Dermis microvascular lymphatic vessel endothelial cell (primary cell): ENCODE results near the gene NAT8L. TPM values are rescaled to one million over a fixed set of nuclear protein-coding genes. Genes with fewer than 3 reads are reported as not detected.

Experiments
- DNase-seq, 2 donors: peaks; one replicate each; pipeline versions ENCODE4 v3.0.0 to v3.0.0-alpha.2; 2010; ENCODE audit warnings: low read depth in 2 of 2
- total RNA-seq: library from RNA; depleted of rRNA; stranded (reverse); fragments of >200 nt; gene quantifications from 2 replicates; pipeline ENCODE4 v1.2.1, GENCODE V29; 2014

NAT8L gene
- total RNA-seq, 1 donor from 2014 or later, result under 0.01 TPM

- DNase-seq, result no peak
These were observed 33.5 kb downstream of the NAT8L start for GRCh38 chr4:2092669-2093053.

DNA sequence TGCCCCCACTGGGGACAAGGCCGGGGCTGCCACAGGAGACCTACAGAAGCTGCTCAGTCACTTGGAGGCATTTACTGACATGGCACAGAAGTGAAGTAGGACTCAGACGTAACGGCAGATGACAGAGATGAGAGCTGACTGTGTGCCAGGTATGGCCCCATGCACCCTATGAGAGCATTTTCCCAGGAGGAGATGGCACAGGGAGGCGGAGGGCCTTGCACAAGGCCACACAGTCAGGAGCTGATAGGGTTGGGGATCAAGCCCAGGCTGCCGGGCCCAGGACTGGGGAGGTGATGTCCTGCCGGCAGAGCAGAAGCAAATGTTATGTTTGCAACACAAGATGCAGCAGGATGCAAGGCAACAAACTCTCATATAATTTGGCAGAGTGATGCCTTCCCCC, 34.1 kb downstream of the NAT8L start:
- no peak for DNase-seq

- no peak for DNase-seq
These were observed 35.4 kb downstream of the NAT8L start for GRCh38 chr4:2094545-2094944.

GRCh38 chr4:2095236-2096072, 36.3 kb downstream of the NAT8L start:
- no peak for DNase-seq

DNA sequence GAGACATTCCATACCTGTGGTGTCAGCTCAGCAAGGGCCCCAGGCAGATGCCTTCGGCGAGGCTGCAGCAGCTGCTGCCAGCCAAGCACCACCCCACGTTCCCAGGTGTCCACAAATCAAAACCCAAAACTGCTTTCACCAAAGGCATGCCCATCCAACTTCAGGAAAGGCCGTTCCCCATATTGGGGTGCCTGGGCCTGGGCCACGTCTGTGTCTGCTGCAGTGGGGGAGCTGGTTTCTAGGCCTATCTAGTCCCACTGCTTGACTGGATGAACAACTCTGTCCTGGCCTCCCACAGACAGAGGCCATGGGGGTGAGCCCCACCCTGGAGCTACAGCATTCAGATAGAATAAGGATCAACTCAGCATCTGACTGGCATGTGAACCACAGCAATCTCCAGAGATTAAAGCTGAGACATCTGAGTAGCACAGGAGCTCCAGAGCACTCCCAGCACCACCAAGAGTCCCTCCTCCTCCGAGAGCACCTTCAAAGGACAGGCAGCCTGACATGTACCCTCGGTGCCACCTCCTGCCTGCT, 37.0 kb downstream of the NAT8L start:
- no peak for DNase-seq

DNA sequence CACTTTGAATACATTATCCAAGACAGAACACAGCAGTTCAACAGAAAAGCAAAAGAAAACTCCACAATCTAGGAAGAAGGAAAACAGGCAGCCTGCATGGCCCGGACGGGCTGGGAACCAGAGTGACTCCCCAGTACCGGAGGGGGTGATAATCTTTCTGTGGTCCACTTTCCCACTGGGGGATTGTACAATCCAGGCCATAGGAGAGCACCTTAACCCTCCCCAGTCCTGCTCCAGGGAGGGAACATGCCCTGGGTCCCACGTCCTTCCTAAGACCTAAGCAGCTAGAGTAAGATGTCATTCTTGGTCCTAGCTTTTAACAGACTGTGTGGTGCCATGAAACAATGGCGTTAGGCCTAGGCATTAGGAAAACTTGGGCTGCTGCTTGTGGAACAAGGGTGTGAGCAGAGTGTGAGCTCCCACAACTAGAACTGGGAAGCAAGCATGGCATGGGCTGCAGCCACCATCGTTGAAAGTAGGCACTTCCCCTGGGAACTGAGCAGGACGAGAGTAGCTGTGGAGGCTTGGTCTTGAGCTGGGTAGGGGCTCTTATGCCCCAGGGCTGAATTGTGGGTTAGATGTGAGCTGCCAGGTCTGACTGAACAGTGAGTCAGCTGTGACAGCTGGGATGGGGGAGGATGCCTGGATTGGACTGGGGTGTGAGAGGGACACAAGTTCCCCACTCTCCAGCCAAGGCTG, 42.4 kb downstream of the NAT8L start:
- no peak for DNase-seq

DNA sequence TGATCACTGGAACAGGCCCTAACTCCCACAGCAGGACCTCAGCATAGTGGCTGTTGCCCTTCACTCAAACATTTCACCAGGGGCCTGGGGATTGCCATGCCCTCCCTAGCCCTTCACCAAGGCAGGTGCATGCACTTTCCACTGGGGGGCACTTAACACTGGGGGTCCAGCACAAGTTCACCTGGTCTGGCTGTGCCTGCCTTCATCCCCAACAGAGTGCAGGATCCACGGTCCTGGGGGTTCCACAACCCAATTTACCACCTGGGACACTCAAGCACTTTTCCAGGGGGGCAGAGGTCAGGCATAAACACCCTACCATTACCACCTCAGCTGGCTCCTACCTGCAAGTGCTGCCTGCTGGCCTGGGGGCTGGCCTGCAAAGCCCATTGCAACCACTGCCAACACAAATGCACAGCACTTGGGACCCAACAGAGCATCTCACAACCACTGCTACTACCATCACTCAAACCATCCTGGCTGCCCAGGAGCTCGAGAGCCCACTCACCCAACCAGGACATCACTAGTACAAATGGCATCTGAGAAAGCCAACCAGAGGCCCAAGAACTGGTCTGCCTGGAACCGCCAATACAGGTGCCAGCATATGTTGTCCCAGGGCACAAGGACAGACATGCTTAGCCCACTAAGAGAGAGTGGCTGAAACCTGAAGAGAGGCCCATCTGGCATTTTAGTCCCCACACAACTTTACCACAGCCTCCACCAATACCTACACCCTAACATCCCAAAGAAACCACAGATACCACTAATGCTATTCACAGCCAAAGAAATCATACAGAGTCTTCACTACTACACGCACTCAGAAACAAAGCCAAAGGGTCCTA, 43.1 kb downstream of the NAT8L start:
- DNase-seq, result no peak

DNA sequence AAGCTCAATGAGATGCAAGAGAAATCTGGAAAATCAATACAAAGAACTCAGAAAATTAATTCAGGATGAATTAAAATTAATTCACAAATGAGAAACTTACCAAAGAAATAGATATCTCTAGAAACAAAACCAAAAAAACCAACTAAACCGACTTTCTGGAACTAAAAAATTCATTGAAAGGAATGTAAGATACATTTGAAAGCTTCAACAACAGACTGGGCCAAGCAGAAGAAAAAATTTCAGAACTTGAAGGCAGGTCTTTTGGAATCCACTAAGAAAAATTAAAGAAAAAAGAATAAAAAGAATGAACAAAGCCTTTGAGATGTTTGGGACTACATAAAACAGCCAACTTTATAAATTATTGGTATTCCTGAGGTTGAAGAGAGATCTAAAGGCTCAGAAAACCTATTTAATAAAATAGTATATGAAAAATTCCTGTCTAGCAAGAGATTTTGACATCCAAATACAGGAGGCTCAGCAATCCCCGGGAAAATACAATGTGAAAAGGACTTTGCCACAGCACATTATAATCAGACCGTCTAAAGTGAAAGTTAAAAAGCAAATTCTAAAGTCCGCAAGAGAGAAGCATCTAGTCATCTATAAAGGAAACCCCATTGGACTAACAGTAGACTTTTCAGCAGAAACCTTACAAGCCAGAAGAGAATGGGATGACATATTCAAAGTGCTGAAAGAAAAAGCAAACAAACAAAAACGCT, 44.2 kb downstream of the NAT8L start:
- DNase-seq, result no peak

GRCh38 chr4:2103843-2104547, 44.9 kb downstream of the NAT8L start:
- no peak for DNase-seq

DNA sequence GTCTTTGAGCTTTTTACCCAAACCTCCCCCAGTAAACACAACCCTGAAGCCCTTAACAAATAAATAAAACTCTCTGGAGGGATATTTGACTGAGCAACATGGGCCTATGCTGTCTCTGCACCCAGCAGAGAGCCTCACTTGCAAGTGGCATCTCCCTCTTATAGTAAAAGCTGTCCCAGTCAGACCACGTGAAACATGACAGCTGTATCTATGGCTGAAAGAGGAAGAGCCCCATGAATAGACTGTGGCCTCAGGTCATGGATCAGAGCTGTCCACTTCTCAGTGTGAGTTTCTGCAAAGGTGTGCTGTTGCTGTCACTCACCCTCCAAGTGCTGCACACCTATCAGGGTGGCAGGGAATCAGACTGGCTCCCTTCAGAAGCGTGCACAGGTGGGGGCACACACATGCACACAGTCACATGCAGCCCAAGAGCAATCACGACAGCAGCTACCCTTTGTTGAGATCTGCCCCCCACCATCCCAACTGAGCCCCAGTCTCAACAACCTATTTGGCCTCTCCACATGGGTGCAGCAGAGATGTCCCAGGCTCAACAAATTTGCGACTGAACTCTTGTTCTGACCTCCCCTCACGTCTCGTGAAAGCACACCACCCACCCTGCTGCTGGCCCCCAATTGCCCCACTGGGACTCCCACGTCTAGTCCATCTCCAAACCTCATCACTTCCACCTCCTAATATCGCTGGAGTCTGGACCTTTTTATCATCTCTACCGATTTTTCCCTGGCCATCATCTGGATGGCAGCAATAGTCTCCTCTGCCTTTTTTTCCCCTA, 45.6 kb downstream of the NAT8L start:
- no peak for DNase-seq

GRCh38 chr4:2105559-2105958, 46.4 kb downstream of the NAT8L start:
- no peak for DNase-seq

DNA sequence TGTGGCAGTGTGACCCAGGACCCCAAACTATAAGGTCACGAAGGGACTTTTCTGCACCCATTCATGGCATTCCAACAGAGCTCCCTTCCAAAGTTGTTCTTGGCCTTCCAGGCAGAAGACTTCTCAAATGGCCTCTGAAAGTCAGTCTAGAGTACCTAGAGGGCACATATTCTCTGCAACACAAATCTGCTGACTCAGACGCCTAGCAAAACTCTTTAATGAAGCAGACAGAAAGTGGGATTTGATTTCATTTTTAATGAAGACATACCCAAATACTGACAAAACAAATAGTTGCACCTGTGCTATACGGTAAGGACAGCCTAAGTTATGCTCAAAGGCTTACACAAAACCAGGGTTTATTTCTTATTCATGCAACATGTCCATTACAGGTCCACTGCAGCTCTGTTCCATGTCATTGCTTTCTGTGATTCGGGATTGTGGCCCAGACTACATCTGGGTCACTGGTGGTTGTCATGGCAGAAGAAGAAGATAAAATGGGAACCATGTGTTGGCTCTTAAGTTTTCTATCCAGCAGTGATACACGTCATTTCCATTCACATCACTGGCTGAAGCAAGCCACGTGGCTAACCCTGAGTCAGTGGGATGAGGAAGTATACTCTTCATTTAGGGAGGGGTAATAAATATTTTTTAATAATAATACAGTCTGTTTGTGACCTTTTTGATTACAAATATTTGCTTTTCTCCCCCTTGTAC, 57.7 kb downstream of the NAT8L start:
- DNase-seq, result no peak

Other genes with a start within 250 kb of the NAT8L start
- gene LETM1, start 203.2 kb upstream of the NAT8L start, total RNA-seq, result 68.3 and 76.4 TPM in 2 replicates
- 33.9 and 39.8 TPM in 2 replicates for gene NSD2, start 187.9 kb upstream of the NAT8L start, total RNA-seq
- gene NELFA, start 50.4 kb upstream of the NAT8L start, total RNA-seq, result 10.4 and 12.9 TPM in 2 replicates
- 5.8 and 7.0 TPM in 2 replicates for gene HAUS3, start 182.8 kb downstream of the NAT8L start, total RNA-seq
- gene POLN, start 182.8 kb downstream of the NAT8L start, total RNA-seq, result 1.9 TPM in 2 replicates
- 48.7 and 62.6 TPM in 2 replicates for gene MXD4, start 202.8 kb downstream of the NAT8L start, total RNA-seq